K562 (cell line): ENCODE results near the gene SUOX. TPM values are rescaled to one million over a fixed set of nuclear protein-coding genes. Genes with fewer than 3 reads are reported as not detected.

Experiments used
- BRD4 ChIP-seq: fragments of 200-600 bp; sonication (generic); IDR thresholded peaks from 2 replicates; pipeline ENCODE4 v1.6.1; 2017; ENCODE audit warnings: inconsistent platforms
- BRF2 ChIP-seq: IDR thresholded peaks from 3 replicates; pipeline ENCODE4 v1.6.1; 2011; ENCODE audit warnings: borderline replicate concordance, mild to moderate bottlenecking; ENCODE audit not compliant: insufficient read length, insufficient read depth
- FOXJ2 ChIP-seq: fragments of 200-800 bp; sonication (Bioruptor generic); IDR thresholded peaks from 2 replicates; pipeline ENCODE4 v1.6.1; 2016; ENCODE audit warnings: missing genetic modification characterization, missing compliant biosample characterization
- MEIS2 ChIP-seq: fragments of 450-650 bp; IDR thresholded peaks from 2 replicates; pipeline ENCODE4 v1.6.1; 2014; ENCODE audit warnings: mild to moderate bottlenecking; ENCODE audit not compliant: partially characterized antibody
- RBFOX2 ChIP-seq: fragments of 200-400 bp; formaldehyde crosslinking; IDR thresholded peaks from 2 replicates; pipeline ENCODE4 v1.6.1; 2017; ENCODE audit warnings: low read depth, mild to moderate bottlenecking, low read length, moderate library complexity
- SUPT5H ChIP-seq: fragments of 450-650 bp; IDR thresholded peaks from 2 replicates; pipeline ENCODE4 v1.6.1; 2016
- polyA plus RNA-seq, 8 experiments: library from polyadenylated mRNA; depleted of rRNA in 4 of 8; stranded (reverse) in 5 of 8; unstranded in 3 of 8; fragments of >200 nt; fragmentation: Nextera tagmentation in 2 of 8; fragmentation: Illumina TruSeq in 1 of 8; extraction: Ambion mirVana in 2 of 8; extraction: Trizol in 1 of 8; gene quantifications; 2 replicates each; pipeline versions ENCODE4 v1.2.1 to v1.2.3, GENCODE V29; 2011 to 2014; ENCODE audit warnings: inconsistent platforms in 1 of 8, missing spikeins in 1 of 8
- total RNA-seq, 7 experiments: library from RNA; depleted of rRNA in 6 of 7; stranded (reverse); fragments of >200 nt in 6 of 7; fragmentation: Illumina TruSeq in 2 of 7; extraction: Trizol in 2 of 7; gene quantifications; 2 replicates each; pipeline versions ENCODE4 v1.2.1 to v1.2.3, GENCODE V29; 2011 to 2021; ENCODE audit warnings: low replicate concordance in 1 of 7
- TF ChIP-seq, protein P1 (sequence below), 3 experiments: IDR thresholded peaks in 2 of 3; conservative IDR thresholded peaks in 1 of 3; 2 replicates each; pipeline ENCODE4 v1.5.1; 2011 to 2012; ENCODE audit warnings: low read length in 3 of 3, mild to moderate bottlenecking in 3 of 3, control low read depth in 2 of 3, improper control_type of control experiment in 1 of 3, inconsistent platforms in 1 of 3, low read depth in 1 of 3, mixed read lengths in 1 of 3, moderate library complexity in 1 of 3; ENCODE audit not compliant: insufficient read depth in 2 of 3
- TF ChIP-seq, protein P2 (sequence below), 2 experiments: fragments of 450-650 bp; formaldehyde crosslinking in 1 of 2; IDR thresholded peaks; 2 replicates each; pipeline versions ENCODE4 v1.4.0 to v1.6.1; 2014 to 2020; ENCODE audit warnings: mild to moderate bottlenecking in 2 of 2, borderline replicate concordance in 1 of 2, low read depth in 1 of 2

SUOX gene
- total and polyA plus RNA-seq, 9 of the 15 experiments (the other 6 are each of a cell fraction or from before 2014, with no cell fraction given), result 9.2 to 39.7 (median 25.4) TPM

DNA sequence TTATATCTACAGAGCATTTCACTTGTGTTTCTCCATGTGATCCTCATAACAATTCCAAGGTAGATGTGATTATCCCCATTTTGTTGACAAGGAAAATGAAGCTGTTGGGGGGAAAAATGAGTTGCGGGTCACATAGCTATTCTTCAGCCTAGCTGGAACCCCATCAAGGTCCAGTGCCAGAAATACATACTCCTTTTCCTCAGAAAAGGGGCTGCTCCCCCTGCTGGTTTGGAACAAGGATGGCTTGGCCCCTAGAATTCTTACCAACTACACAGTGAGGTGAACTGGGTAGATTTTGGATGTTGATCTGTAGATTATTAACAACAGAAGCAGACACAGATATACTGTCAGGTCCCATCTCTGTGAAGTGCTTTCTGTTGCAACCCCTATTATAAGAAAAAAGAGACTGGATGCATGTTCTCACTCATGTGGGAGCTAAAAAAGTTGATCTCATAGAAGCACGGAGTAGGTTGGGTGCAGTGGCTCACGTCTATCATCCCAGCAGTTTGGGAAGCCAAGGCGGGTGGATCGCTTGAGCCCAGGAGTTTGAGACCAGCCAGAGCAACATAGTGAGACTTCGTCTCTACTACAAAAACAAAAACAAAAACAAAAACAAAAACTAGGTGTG lies 32.7 kb downstream of the SUOX start (continued):
- TF ChIP-seq, protein P1, sequence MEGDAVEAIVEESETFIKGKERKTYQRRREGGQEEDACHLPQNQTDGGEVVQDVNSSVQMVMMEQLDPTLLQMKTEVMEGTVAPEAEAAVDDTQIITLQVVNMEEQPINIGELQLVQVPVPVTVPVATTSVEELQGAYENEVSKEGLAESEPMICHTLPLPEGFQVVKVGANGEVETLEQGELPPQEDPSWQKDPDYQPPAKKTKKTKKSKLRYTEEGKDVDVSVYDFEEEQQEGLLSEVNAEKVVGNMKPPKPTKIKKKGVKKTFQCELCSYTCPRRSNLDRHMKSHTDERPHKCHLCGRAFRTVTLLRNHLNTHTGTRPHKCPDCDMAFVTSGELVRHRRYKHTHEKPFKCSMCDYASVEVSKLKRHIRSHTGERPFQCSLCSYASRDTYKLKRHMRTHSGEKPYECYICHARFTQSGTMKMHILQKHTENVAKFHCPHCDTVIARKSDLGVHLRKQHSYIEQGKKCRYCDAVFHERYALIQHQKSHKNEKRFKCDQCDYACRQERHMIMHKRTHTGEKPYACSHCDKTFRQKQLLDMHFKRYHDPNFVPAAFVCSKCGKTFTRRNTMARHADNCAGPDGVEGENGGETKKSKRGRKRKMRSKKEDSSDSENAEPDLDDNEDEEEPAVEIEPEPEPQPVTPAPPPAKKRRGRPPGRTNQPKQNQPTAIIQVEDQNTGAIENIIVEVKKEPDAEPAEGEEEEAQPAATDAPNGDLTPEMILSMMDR (IDR thresholded peaks at IDR 0.05 in 2 of 3, conservative IDR thresholded peaks at IDR 0.05 in 1 of 3; ENCODE audit: insufficient read depth in 2 of 3, low read depth in 1 of 3, low read length in 3 of 3), result peak; percentile 71 to 74 (median 73)
- TF ChIP-seq BRD4 (no peak), MEIS2 (no peak), BRF2 (no peak), FOXJ2 (tag) (no peak), SUPT5H (no peak), RBFOX2 (no peak)
- TF ChIP-seq, protein P2, sequence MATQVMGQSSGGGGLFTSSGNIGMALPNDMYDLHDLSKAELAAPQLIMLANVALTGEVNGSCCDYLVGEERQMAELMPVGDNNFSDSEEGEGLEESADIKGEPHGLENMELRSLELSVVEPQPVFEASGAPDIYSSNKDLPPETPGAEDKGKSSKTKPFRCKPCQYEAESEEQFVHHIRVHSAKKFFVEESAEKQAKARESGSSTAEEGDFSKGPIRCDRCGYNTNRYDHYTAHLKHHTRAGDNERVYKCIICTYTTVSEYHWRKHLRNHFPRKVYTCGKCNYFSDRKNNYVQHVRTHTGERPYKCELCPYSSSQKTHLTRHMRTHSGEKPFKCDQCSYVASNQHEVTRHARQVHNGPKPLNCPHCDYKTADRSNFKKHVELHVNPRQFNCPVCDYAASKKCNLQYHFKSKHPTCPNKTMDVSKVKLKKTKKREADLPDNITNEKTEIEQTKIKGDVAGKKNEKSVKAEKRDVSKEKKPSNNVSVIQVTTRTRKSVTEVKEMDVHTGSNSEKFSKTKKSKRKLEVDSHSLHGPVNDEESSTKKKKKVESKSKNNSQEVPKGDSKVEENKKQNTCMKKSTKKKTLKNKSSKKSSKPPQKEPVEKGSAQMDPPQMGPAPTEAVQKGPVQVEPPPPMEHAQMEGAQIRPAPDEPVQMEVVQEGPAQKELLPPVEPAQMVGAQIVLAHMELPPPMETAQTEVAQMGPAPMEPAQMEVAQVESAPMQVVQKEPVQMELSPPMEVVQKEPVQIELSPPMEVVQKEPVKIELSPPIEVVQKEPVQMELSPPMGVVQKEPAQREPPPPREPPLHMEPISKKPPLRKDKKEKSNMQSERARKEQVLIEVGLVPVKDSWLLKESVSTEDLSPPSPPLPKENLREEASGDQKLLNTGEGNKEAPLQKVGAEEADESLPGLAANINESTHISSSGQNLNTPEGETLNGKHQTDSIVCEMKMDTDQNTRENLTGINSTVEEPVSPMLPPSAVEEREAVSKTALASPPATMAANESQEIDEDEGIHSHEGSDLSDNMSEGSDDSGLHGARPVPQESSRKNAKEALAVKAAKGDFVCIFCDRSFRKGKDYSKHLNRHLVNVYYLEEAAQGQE (IDR thresholded peaks at IDR 0.05; ENCODE audit: borderline replicate concordance), result peak; percentile 79
- TF ChIP-seq, protein P2 (CRISPR knock-in tag; IDR thresholded peaks at IDR 0.05; ENCODE audit: low read depth), result no peak
